HCT116 (cell line): ENCODE data around the gene DDA1. TPM values are rescaled to one million over a fixed set of nuclear protein-coding genes. Genes with fewer than 3 reads are reported as not detected.

Source experiments
- ATAC-seq: fragments of 200-7000 bp; cut with Tn5 transposase; 2 replicates; pipeline ENCODE4 v1.9.1; 2020; ENCODE audit warnings: mild to moderate bottlenecking, moderate library complexity
- BruUV-seq: library from RNA; stranded (reverse); fragments of 400-500 nt; replicated peaks from 2 replicates; lab custom pipeline; 2021; lab: Mats Ljungman, UMichigan
- CTCF ChIA-PET: fragments of 300-600 bp; sonication (Branson Sonifier 250); formaldehyde crosslinking; loops from one replicate; lab custom pipeline; 2021; ENCODE audit warnings: antibody characterized with exemption; lab: Charles Lee
- POLR2A ChIA-PET: fragments of 300-600, 350-600 bp; sonication (Branson Sonifier 250); formaldehyde crosslinking; loops from one replicate; lab custom pipeline; 2021; ENCODE audit warnings: antibody characterized with exemption; lab: Charles Lee
- RAD21 ChIA-PET, 2 experiments: fragments of 300-600 bp; sonication (Branson Sonifier 250); formaldehyde crosslinking; loops; one replicate each; lab custom pipeline; 2023; ENCODE audit warnings: low total read pairs in 2 of 2; ENCODE audit not compliant: uncharacterized antibody in 2 of 2, unreplicated experiment in 2 of 2, low non-redundant PET in 1 of 2; lab: Charles Lee
- DNase-seq: peaks from one replicate; pipeline ENCODE4 v3.0.0-alpha.2; 2010; ENCODE audit warnings: low read depth, low spot score
- H2AFZ ChIP-seq: fragments of 200-600 bp; shearing (Covaris generic), sonication (generic); 2 replicates; pipeline ENCODE4 v1.6.1; 2017; ENCODE audit warnings: low read depth, mixed run types, mixed read lengths, antibody characterized with exemption, low read length; ENCODE audit not compliant: poor library complexity, severe bottlenecking
- H3K27ac ChIP-seq: 2 replicates; pipeline ENCODE4 v1.5.1; 2012; ENCODE audit warnings: low read depth, low read length
- H3K27me3 ChIP-seq: fragments of 200-600 bp; sonication (generic); 2 replicates; pipeline ENCODE4 v1.6.1; 2016; ENCODE audit warnings: mixed run types, low read length, mixed read lengths; ENCODE audit not compliant: insufficient read depth
- H3K36me3 ChIP-seq, 2 experiments: fragments of 200-500 bp in 1 of 2; fragments of 200-600 bp in 1 of 2; sonication (Bioruptor generic) in 1 of 2; sonication (generic) in 1 of 2; 2 replicates each; pipeline versions ENCODE4 v1.5.1 to v1.6.1; 2014 to 2016; ENCODE audit warnings: low read length in 2 of 2, inconsistent platforms in 1 of 2, mixed read lengths in 1 of 2, mixed run types in 1 of 2; ENCODE audit not compliant: insufficient read depth in 2 of 2, control insufficient read depth in 1 of 2
- H3K4me1 ChIP-seq, 2 experiments: fragments of 200-600 bp in 1 of 2; sonication (generic) in 1 of 2; 2 replicates each; pipeline versions ENCODE4 v1.5.1 to v1.6.1; 2012 to 2017; ENCODE audit warnings: low read length in 2 of 2, inconsistent platforms in 1 of 2, mild to moderate bottlenecking in 1 of 2, mixed read lengths in 1 of 2, mixed run types in 1 of 2, moderate library complexity in 1 of 2; ENCODE audit not compliant: insufficient read depth in 2 of 2, control insufficient read depth in 1 of 2
- H3K4me2 ChIP-seq: fragments of 200-600 bp; sonication (generic); 2 replicates; pipeline ENCODE4 v1.6.1; 2017; ENCODE audit warnings: mixed run types, low read length, mixed read lengths
- H3K4me3 ChIP-seq, 2 experiments: fragments of 200-600 bp in 1 of 2; sonication (generic) in 1 of 2; replicated peaks in 1 of 2; 2 replicates each; pipeline ENCODE4 v1.5.1; 2011 to 2016; ENCODE audit warnings: low read length in 2 of 2, control low read depth in 1 of 2, low read depth in 1 of 2, mild to moderate bottlenecking in 1 of 2, mixed read lengths in 1 of 2, mixed run types in 1 of 2
- H3K79me2 ChIP-seq: fragments of 200-600 bp; sonication (generic); 2 replicates; pipeline ENCODE4 v1.6.1; 2017; ENCODE audit warnings: mild to moderate bottlenecking, mixed run types, low read length, moderate library complexity, mixed read lengths; ENCODE audit not compliant: insufficient read depth
- H3K9ac ChIP-seq: fragments of 200-600 bp; sonication (generic); 2 replicates; pipeline ENCODE4 v1.6.1; 2016; ENCODE audit warnings: low read length, mixed read lengths
- H3K9me2 ChIP-seq: fragments of 200-600 bp; sonication (generic), shearing (Covaris generic); 2 replicates; pipeline ENCODE4 v1.6.1; 2017; ENCODE audit warnings: mixed run types, mild to moderate bottlenecking, moderate library complexity; ENCODE audit not compliant: insufficient read depth
- H3K9me3 ChIP-seq, 2 experiments: fragments of 200-500 bp in 1 of 2; fragments of 200-600 bp in 1 of 2; sonication (Bioruptor generic) in 1 of 2; sonication (generic) in 1 of 2; 2 replicates each; pipeline ENCODE4 v1.6.1; 2014 to 2017; ENCODE audit warnings: low read length in 2 of 2, mixed read lengths in 2 of 2, inconsistent platforms in 1 of 2, low read depth in 1 of 2, mild to moderate bottlenecking in 1 of 2, mixed run types in 1 of 2, moderate library complexity in 1 of 2; ENCODE audit not compliant: control insufficient read depth in 1 of 2, insufficient read depth in 1 of 2
- H4K20me1 ChIP-seq: fragments of 200-600 bp; sonication (generic), shearing (Covaris generic); 2 replicates; pipeline ENCODE4 v1.6.1; 2017; ENCODE audit warnings: mixed run types, mild to moderate bottlenecking, moderate library complexity; ENCODE audit not compliant: insufficient read depth
- ATF3 ChIP-seq: IDR thresholded peaks from 2 replicates; pipeline ENCODE4 v1.6.1; 2012
- CBX3 ChIP-seq: IDR thresholded peaks from 2 replicates; pipeline ENCODE4 v1.6.1; 2012; ENCODE audit warnings: low read depth
- CEBPB ChIP-seq: IDR thresholded peaks from 2 replicates; pipeline ENCODE4 v1.6.1; 2012; ENCODE audit warnings: low read depth
- EGR1 ChIP-seq: IDR thresholded peaks from 2 replicates; pipeline ENCODE4 v1.6.1; 2012; ENCODE audit warnings: low read depth
- ELF1 ChIP-seq: IDR thresholded peaks from 2 replicates; pipeline ENCODE4 v1.6.1; 2012; ENCODE audit warnings: low read depth, borderline replicate concordance
- EZH2 ChIP-seq: fragments of 200-600 bp; sonication (generic); IDR thresholded peaks from 2 replicates; pipeline ENCODE4 v1.6.1; 2017; ENCODE audit warnings: antibody characterized with exemption, mixed run types
- EZH2phosphoT487 ChIP-seq: fragments of 200-600 bp; IDR thresholded peaks from 2 replicates; pipeline ENCODE4 v1.6.1; 2018; ENCODE audit warnings: antibody characterized with exemption, borderline replicate concordance
- FOSL1 ChIP-seq: IDR thresholded peaks from 2 replicates; pipeline ENCODE4 v1.6.1; 2012; ENCODE audit warnings: low read depth
- JUND ChIP-seq: IDR thresholded peaks from 2 replicates; pipeline ENCODE4 v1.6.1; 2012
- POLR2A ChIP-seq: IDR thresholded peaks from 2 replicates; pipeline ENCODE4 v1.7.0; 2011; ENCODE audit warnings: borderline replicate concordance; ENCODE audit not compliant: insufficient read depth, insufficient read length; ENCODE audit errors: extremely low read depth
- POLR2AphosphoS5 ChIP-seq: IDR thresholded peaks from 2 replicates; pipeline ENCODE4 v1.6.1; 2011; ENCODE audit warnings: mild to moderate bottlenecking, low read depth, low read length, moderate library complexity
- RAD21 ChIP-seq: IDR thresholded peaks from 2 replicates; pipeline ENCODE4 v1.6.1; 2012; ENCODE audit warnings: low read depth, mild to moderate bottlenecking
- REST ChIP-seq: IDR thresholded peaks from 2 replicates; pipeline ENCODE4 v1.6.1; 2012; ENCODE audit warnings: low read depth
- SIN3A ChIP-seq: IDR thresholded peaks from 2 replicates; pipeline ENCODE4 v1.6.1; 2012; ENCODE audit warnings: low read depth
- SP1 ChIP-seq: IDR thresholded peaks from 2 replicates; pipeline ENCODE4 v1.6.1; 2012; ENCODE audit warnings: low read depth
- YY1 ChIP-seq: IDR thresholded peaks from 2 replicates; pipeline ENCODE4 v1.6.1; 2011; ENCODE audit warnings: low read length, low read depth, moderate library complexity, mild to moderate bottlenecking; ENCODE audit not compliant: insufficient replicate concordance; ENCODE audit errors: extremely low read depth
- ZBTB33 ChIP-seq: IDR thresholded peaks from 2 replicates; pipeline ENCODE4 v1.6.1; 2011; ENCODE audit warnings: mild to moderate bottlenecking, low read length, moderate library complexity; ENCODE audit not compliant: insufficient replicate concordance; ENCODE audit errors: extremely low read depth
- ZNF274 ChIP-seq: fragments of 200-500 bp; sonication (Bioruptor generic); IDR thresholded peaks from 2 replicates; pipeline ENCODE4 v1.6.1; 2014; ENCODE audit warnings: mild to moderate bottlenecking, low read depth, low read length, inconsistent platforms
- intact Hi-C: fragments of 100-400 bp; cut with micrococcal nuclease; formaldehyde crosslinking; loops from 2 replicates; pipeline ENCODE4 v1.10.0; 2022
- total RNA-seq: library from RNA; stranded (reverse); gene quantifications from one replicate; pipeline ENCODE4 v1.2.1, GENCODE V29; 2021; ENCODE audit not compliant: unreplicated experiment
- TF ChIP-seq, protein P1 (sequence below): IDR thresholded peaks from 2 replicates; pipeline ENCODE4 v1.6.1; 2012
- TF ChIP-seq, protein P2 (sequence below), 3 experiments: fragments of 200-600 bp in 1 of 3; sonication (generic) in 1 of 3; IDR thresholded peaks in 2 of 3; conservative IDR thresholded peaks in 1 of 3; 2 replicates each; pipeline ENCODE4 v1.5.1; 2012 to 2017; ENCODE audit warnings: low read depth in 2 of 3, low read length in 2 of 3, antibody characterized with exemption in 1 of 3, borderline replicate concordance in 1 of 3, control low read depth in 1 of 3, mild to moderate bottlenecking in 1 of 3, mixed read lengths in 1 of 3, mixed run types in 1 of 3, moderate library complexity in 1 of 3; ENCODE audit not compliant: insufficient read depth in 1 of 3

The DDA1 gene
- total RNA-seq, 1 experiment from 2014 or later, result 68.6 TPM

DNA sequence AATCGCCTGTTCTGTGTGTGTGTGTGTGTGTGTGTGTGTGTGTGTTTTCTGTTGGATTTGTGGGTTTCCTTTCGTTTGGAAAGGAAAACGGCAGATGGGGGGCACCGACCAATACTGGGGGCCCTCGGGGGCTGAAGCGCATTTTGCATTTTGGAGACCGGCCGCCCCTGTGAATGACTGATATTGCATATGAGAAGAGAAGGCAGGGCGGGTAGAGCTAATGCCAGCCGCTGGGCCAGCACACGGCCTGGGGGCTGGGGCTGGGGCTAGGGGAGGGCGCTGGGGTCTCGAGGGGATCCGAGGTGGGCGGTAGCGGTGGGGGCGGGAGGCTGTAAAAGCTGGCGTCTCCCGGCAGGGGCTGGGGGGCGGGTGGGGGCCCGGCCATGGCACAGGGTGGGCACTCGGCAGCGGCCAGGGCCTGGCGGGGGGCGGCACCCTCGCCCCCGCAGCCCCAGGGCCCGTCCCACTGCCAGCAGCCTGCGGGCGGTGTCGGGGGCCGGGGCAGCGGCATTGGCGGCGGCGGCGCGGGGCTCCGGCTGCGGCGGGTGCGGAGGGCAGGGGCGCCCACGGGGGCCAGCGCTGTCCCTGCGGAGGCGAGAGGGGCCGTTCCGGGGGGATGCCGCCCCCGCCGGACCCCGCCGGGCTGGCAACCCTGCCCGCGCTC, 14.1 kb downstream of the DDA1 start:
- POLR2A ChIA-PET, result no interaction called here
- H4K20me1 ChIP-seq, result no peaks in the 10 kb centered on the region
- BruUV-seq, result no TSS peak
- CTCF ChIA-PET, result no interaction called here
- H3K4me1 ChIP-seq, result peaks cover 5 to 15% of the 10 kb centered on the region in 2 experiments
- no peak overlapping the region for H3K9ac ChIP-seq
- peaks cover 11 to 12% of the 10 kb centered on the region in 2 experiments; a peak in 2 of 4 replicates for H3K36me3 ChIP-seq
- H2AFZ ChIP-seq, result no peak overlapping the region
- no peaks in the 10 kb centered on the region for H3K9me3 ChIP-seq
- H3K9me2 ChIP-seq, result no peaks in the 10 kb centered on the region
- RAD21 ChIA-PET, result no interaction called here
- no peak for DNase-seq
- H3K4me3 ChIP-seq, result no peak overlapping the region
- H3K27ac ChIP-seq, result no peak overlapping the region
- TF ChIP-seq JUND (no peak), ZBTB33 (no peak), RAD21 (no peak), SP1 (no peak), EZH2phosphoT487 (no peak), ELF1 (no peak), CBX3 (no peak), SIN3A (no peak), ZNF274 (no peak), ATF3 (no peak), EZH2 (no peak), CEBPB (no peak), YY1 (no peak), POLR2A (no peak), POLR2AphosphoS5 (no peak), EGR1 (no peak), FOSL1 (no peak), REST (no peak)
- TF ChIP-seq, protein P1, sequence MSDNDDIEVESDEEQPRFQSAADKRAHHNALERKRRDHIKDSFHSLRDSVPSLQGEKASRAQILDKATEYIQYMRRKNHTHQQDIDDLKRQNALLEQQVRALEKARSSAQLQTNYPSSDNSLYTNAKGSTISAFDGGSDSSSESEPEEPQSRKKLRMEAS, result no peak
- TF ChIP-seq, protein P2, sequence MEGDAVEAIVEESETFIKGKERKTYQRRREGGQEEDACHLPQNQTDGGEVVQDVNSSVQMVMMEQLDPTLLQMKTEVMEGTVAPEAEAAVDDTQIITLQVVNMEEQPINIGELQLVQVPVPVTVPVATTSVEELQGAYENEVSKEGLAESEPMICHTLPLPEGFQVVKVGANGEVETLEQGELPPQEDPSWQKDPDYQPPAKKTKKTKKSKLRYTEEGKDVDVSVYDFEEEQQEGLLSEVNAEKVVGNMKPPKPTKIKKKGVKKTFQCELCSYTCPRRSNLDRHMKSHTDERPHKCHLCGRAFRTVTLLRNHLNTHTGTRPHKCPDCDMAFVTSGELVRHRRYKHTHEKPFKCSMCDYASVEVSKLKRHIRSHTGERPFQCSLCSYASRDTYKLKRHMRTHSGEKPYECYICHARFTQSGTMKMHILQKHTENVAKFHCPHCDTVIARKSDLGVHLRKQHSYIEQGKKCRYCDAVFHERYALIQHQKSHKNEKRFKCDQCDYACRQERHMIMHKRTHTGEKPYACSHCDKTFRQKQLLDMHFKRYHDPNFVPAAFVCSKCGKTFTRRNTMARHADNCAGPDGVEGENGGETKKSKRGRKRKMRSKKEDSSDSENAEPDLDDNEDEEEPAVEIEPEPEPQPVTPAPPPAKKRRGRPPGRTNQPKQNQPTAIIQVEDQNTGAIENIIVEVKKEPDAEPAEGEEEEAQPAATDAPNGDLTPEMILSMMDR (IDR thresholded peaks at IDR 0.05 in 2 of 3, conservative IDR thresholded peaks at IDR 0.05 in 1 of 3; ENCODE audit: borderline replicate concordance in 1 of 3, insufficient read depth in 1 of 3, low read depth in 2 of 3, low read length in 2 of 3), result no peak
- H3K27me3 ChIP-seq, result no peaks in the 10 kb centered on the region
- H3K4me2 ChIP-seq, result no peak overlapping the region
- intact Hi-C loops, result no loop called here
- no peak for ATAC-seq
- no peaks in the 10 kb centered on the region; the same call in 1 of the 2 replicates for H3K79me2 ChIP-seq
